ENCODE data around the gene MCC.
A peak's percentile ranks its signal among the peaks of the same experiment; 100 is the strongest.

The MCC gene

GRCh38 chr5:113281194-113281593 is 207.1 kb downstream of the MCC start:
- WGBS: 91% methylated on average over 2 of the region's 2 CpGs
- Histone ChIP-seq H3K9me3 (ENCODE audit: insufficient read depth, low read depth, low read length) (no peaks in the 10 kb centered on the region), H3K27ac (ENCODE audit: low read depth, low read length) (no peak overlapping the region)

GRCh38 chr5:113280541-113280940 is 207.7 kb downstream of the MCC start:
- no peaks in the 10 kb centered on the region for H3K9me3 ChIP-seq (ENCODE audit: insufficient read depth, low read depth, low read length)
- no peak overlapping the region for H3K4me3 ChIP-seq (ENCODE audit: low read length)
- H3K27ac ChIP-seq (ENCODE audit: low read depth, low read length): no peak overlapping the region
- H3K27me3 ChIP-seq (ENCODE audit: insufficient read depth, low read length): no peaks in the 10 kb centered on the region
- 89% methylated on average over 1 of the region's 1 CpG for WGBS
- no peak overlapping the region for H3K9ac ChIP-seq (ENCODE audit: low read depth, low read length)
- peaks cover 28% of the 10 kb centered on the region for H3K4me1 ChIP-seq (ENCODE audit: insufficient read depth, low read length)
- H3K36me3 ChIP-seq (ENCODE audit: insufficient read depth, low read length): no peaks in the 10 kb centered on the region

More at GRCh38 chr5:113281194-113281593, 207.1 kb downstream of the MCC start:
- H3K4me1 ChIP-seq (ENCODE audit: insufficient read depth, low read length): peaks cover 22% of the 10 kb centered on the region
- H3K9ac ChIP-seq (ENCODE audit: low read depth, low read length): no peak overlapping the region
- H3K27me3 ChIP-seq (ENCODE audit: insufficient read depth, low read length): no peaks in the 10 kb centered on the region
- no peak overlapping the region for H3K4me3 ChIP-seq (ENCODE audit: low read length)
- no peaks in the 10 kb centered on the region for H3K36me3 ChIP-seq (ENCODE audit: insufficient read depth, low read length)

- H3K4me3 ChIP-seq (ENCODE audit: low read length): no peak overlapping the region
- 89% methylated on average over 3 of the region's 4 CpGs for WGBS
Measured at GRCh38 chr5:113278976-113279375, 209.3 kb downstream of the MCC start.

GRCh38 chr5:113276493-113276892 is 211.8 kb downstream of the MCC start:
- Histone ChIP-seq H3K4me3 (ENCODE audit: low read length) (no peak overlapping the region), H3K36me3 (ENCODE audit: insufficient read depth, low read length) (no peaks in the 10 kb centered on the region), H3K27me3 (ENCODE audit: insufficient read depth, low read length) (no peaks in the 10 kb centered on the region), H3K4me1 (ENCODE audit: insufficient read depth, low read length) (peaks cover 48% of the 10 kb centered on the region), H3K9ac (ENCODE audit: low read depth, low read length) (no peak overlapping the region), H3K9me3 (ENCODE audit: insufficient read depth, low read depth, low read length) (no peaks in the 10 kb centered on the region), H3K27ac (ENCODE audit: low read depth, low read length) (no peak overlapping the region)
- WGBS: 90% methylated on average over 6 of the region's 8 CpGs

More at GRCh38 chr5:113278976-113279375, 209.3 kb downstream of the MCC start:
- Histone ChIP-seq H3K27me3 (ENCODE audit: insufficient read depth, low read length) (no peaks in the 10 kb centered on the region), H3K4me1 (ENCODE audit: insufficient read depth, low read length) (peaks cover 41% of the 10 kb centered on the region), H3K27ac (ENCODE audit: low read depth, low read length) (no peak overlapping the region), H3K36me3 (ENCODE audit: insufficient read depth, low read length) (no peaks in the 10 kb centered on the region), H3K9me3 (ENCODE audit: insufficient read depth, low read depth, low read length) (no peaks in the 10 kb centered on the region), H3K9ac (ENCODE audit: low read depth, low read length) (no peak overlapping the region)

GRCh38 chr5:113276001-113276400 is 212.3 kb downstream of the MCC start:
- no peak overlapping the region for H3K4me3 ChIP-seq (ENCODE audit: low read length)
- no peaks in the 10 kb centered on the region for H3K36me3 ChIP-seq (ENCODE audit: insufficient read depth, low read length)
- peak overlapping the region; percentile 85; the same call in 1 of the 2 replicates for H3K27ac ChIP-seq (ENCODE audit: low read depth, low read length)
- H3K9me3 ChIP-seq (ENCODE audit: insufficient read depth, low read depth, low read length): no peaks in the 10 kb centered on the region
- peaks cover 53% of the 10 kb centered on the region for H3K4me1 ChIP-seq (ENCODE audit: insufficient read depth, low read length)
- no peaks in the 10 kb centered on the region for H3K27me3 ChIP-seq (ENCODE audit: insufficient read depth, low read length)
- WGBS: 62% methylated on average over 2 of the region's 2 CpGs
- no peak overlapping the region for H3K9ac ChIP-seq (ENCODE audit: low read depth, low read length)

GRCh38 chr5:113274836-113275414 is 213.3 kb downstream of the MCC start:
- WGBS: 3% methylated on average over 3 of the region's 3 CpGs
- Histone ChIP-seq H3K9ac (ENCODE audit: low read depth, low read length) (no peak overlapping the region; the same call in 1 of the 2 replicates), H3K4me3 (ENCODE audit: low read length) (peak overlapping the region; percentile 7; the same call in 1 of the 2 replicates), H3K4me1 (ENCODE audit: insufficient read depth, low read length) (peaks cover 63% of the 10 kb centered on the region), H3K27me3 (ENCODE audit: insufficient read depth, low read length) (no peaks in the 10 kb centered on the region), H3K27ac (ENCODE audit: low read depth, low read length) (peak overlapping the region; percentile 85), H3K9me3 (ENCODE audit: insufficient read depth, low read depth, low read length) (no peaks in the 10 kb centered on the region), H3K36me3 (ENCODE audit: insufficient read depth, low read length) (no peaks in the 10 kb centered on the region)

- H3K9ac ChIP-seq (ENCODE audit: low read depth, low read length): no peak overlapping the region
- H3K4me3 ChIP-seq (ENCODE audit: low read length): no peak overlapping the region
- WGBS: 50% methylated on average over 2 of the region's 3 CpGs
- peak overlapping the region; percentile 40; the same call in 1 of the 2 replicates for H3K27ac ChIP-seq (ENCODE audit: low read depth, low read length)
- H3K36me3 ChIP-seq (ENCODE audit: insufficient read depth, low read length): no peaks in the 10 kb centered on the region
- H3K27me3 ChIP-seq (ENCODE audit: insufficient read depth, low read length): no peaks in the 10 kb centered on the region
- peaks cover 71% of the 10 kb centered on the region for H3K4me1 ChIP-seq (ENCODE audit: insufficient read depth, low read length)
- no peaks in the 10 kb centered on the region for H3K9me3 ChIP-seq (ENCODE audit: insufficient read depth, low read depth, low read length)
Measured at GRCh38 chr5:113273948-113274347, 214.3 kb downstream of the MCC start.

- WGBS: no CpG with 5 or more reads among the region's 1 CpG
- no peaks in the 10 kb centered on the region for H3K36me3 ChIP-seq (ENCODE audit: insufficient read depth, low read length)
- no peaks in the 10 kb centered on the region for H3K9me3 ChIP-seq (ENCODE audit: insufficient read depth, low read depth, low read length)
- peak overlapping the region; percentile 29; the same call in 1 of the 2 replicates for H3K27ac ChIP-seq (ENCODE audit: low read depth, low read length)
- H3K27me3 ChIP-seq (ENCODE audit: insufficient read depth, low read length): no peaks in the 10 kb centered on the region
- no peak overlapping the region for H3K4me3 ChIP-seq (ENCODE audit: low read length)
- no peak overlapping the region for H3K9ac ChIP-seq (ENCODE audit: low read depth, low read length)
- peaks cover 87% of the 10 kb centered on the region for H3K4me1 ChIP-seq (ENCODE audit: insufficient read depth, low read length)
Measured at GRCh38 chr5:113271745-113272454, 216.4 kb downstream of the MCC start.

- no peak overlapping the region for H3K4me3 ChIP-seq (ENCODE audit: low read length)
- WGBS: 73% methylated on average over 1 of the region's 2 CpGs
- H3K9ac ChIP-seq (ENCODE audit: low read depth, low read length): no peak overlapping the region
- peaks cover 92% of the 10 kb centered on the region for H3K4me1 ChIP-seq (ENCODE audit: insufficient read depth, low read length)
- H3K9me3 ChIP-seq (ENCODE audit: insufficient read depth, low read depth, low read length): no peaks in the 10 kb centered on the region
- H3K36me3 ChIP-seq (ENCODE audit: insufficient read depth, low read length): no peaks in the 10 kb centered on the region
- no peaks in the 10 kb centered on the region for H3K27me3 ChIP-seq (ENCODE audit: insufficient read depth, low read length)
- peak overlapping the region; percentile 29 for H3K27ac ChIP-seq (ENCODE audit: low read depth, low read length)
Measured at GRCh38 chr5:113271015-113271414, 217.2 kb downstream of the MCC start.

GRCh38 chr5:113270086-113270485 is 218.2 kb downstream of the MCC start:
- no peak overlapping the region; the same call in 1 of the 2 replicates for H3K27ac ChIP-seq (ENCODE audit: low read depth, low read length)
- H3K27me3 ChIP-seq (ENCODE audit: insufficient read depth, low read length): no peaks in the 10 kb centered on the region
- no peak overlapping the region for H3K9ac ChIP-seq (ENCODE audit: low read depth, low read length)
- no peaks in the 10 kb centered on the region for H3K9me3 ChIP-seq (ENCODE audit: insufficient read depth, low read depth, low read length)
- H3K4me3 ChIP-seq (ENCODE audit: low read length): no peak overlapping the region
- 74% methylated on average over 4 of the region's 5 CpGs for WGBS
- H3K4me1 ChIP-seq (ENCODE audit: insufficient read depth, low read length): peaks cover 92% of the 10 kb centered on the region
- H3K36me3 ChIP-seq (ENCODE audit: insufficient read depth, low read length): no peaks in the 10 kb centered on the region
